SK-N-SH treated with all-trans-retinoic acid at 6 μM for 48 hours (cell line): ENCODE results near the gene NHSL2.

Experiments used
- ATAC-seq: fragments of 200-7000 bp; cut with Tn5 transposase; 3 replicates; pipeline ENCODE4 v1.9.1; 2020; ENCODE audit warnings: mild to moderate bottlenecking, moderate library complexity
- ARNTL ChIP-seq: fragments of 450-650 bp; formaldehyde crosslinking; IDR thresholded peaks from 2 replicates; pipeline ENCODE4 v1.5.0; 2020; ENCODE audit warnings: low read depth, mild to moderate bottlenecking, moderate library complexity, borderline replicate concordance
- BACH2 ChIP-seq: fragments of 250-450 bp; sonication (Bioruptor Pico); IDR thresholded peaks from 2 replicates; pipeline ENCODE4 v1.9.0; 2021; ENCODE audit warnings: mild to moderate bottlenecking, borderline replicate concordance
- CSDC2 ChIP-seq: fragments of 250-450 bp; sonication (Bioruptor Pico); IDR thresholded peaks from 2 replicates; pipeline ENCODE4 v1.5.0; 2020; ENCODE audit warnings: mild to moderate bottlenecking, moderate library complexity
- CSRNP3 ChIP-seq: fragments of 250-450 bp; sonication (Bioruptor Pico); IDR thresholded peaks from 2 replicates; pipeline ENCODE4 v1.5.1; 2021; ENCODE audit warnings: mild to moderate bottlenecking, moderate library complexity
- GLIS3 ChIP-seq: fragments of 250-450 bp; sonication (Bioruptor Pico); IDR thresholded peaks from 2 replicates; pipeline ENCODE4 v1.5.0; 2020; ENCODE audit warnings: mild to moderate bottlenecking, moderate library complexity
- ISL1 ChIP-seq: fragments of 250-450 bp; sonication (Bioruptor Pico); IDR thresholded peaks from 2 replicates; pipeline ENCODE4 v2.1.2; 2022; ENCODE audit warnings: mild to moderate bottlenecking, moderate library complexity
- OSR1 ChIP-seq: fragments of 250-450 bp; sonication (Bioruptor Pico); IDR thresholded peaks from 2 replicates; pipeline ENCODE4 v1.8.0; 2022; ENCODE audit warnings: moderate library complexity, mild to moderate bottlenecking, inconsistent platforms
- PATZ1 ChIP-seq: fragments of 250-450 bp; sonication (Bioruptor Pico); IDR thresholded peaks from 2 replicates; pipeline ENCODE4 v1.8.0; 2020; ENCODE audit warnings: mild to moderate bottlenecking, moderate library complexity, borderline replicate concordance
- PPARA ChIP-seq: fragments of 250-450 bp; sonication (Bioruptor Pico); IDR thresholded peaks from 2 replicates; pipeline ENCODE4 v1.5.0; 2020; ENCODE audit warnings: mild to moderate bottlenecking, borderline replicate concordance
- RARB ChIP-seq: fragments of 250-450 bp; sonication (Bioruptor Pico); IDR thresholded peaks from 2 replicates; pipeline ENCODE4 v1.8.0; 2021; ENCODE audit warnings: mild to moderate bottlenecking, moderate library complexity
- SNAI2 ChIP-seq: fragments of 250-450 bp; sonication (Bioruptor Pico); IDR thresholded peaks from 2 replicates; pipeline ENCODE4 v1.5.0; 2020; ENCODE audit warnings: mild to moderate bottlenecking, moderate library complexity
- TCF4 ChIP-seq: fragments of 250-450 bp; sonication (Bioruptor Pico); IDR thresholded peaks from 2 replicates; pipeline ENCODE4 v1.8.0; 2021; ENCODE audit warnings: mild to moderate bottlenecking, moderate library complexity, borderline replicate concordance
- TOX ChIP-seq: fragments of 250-450 bp; sonication (Bioruptor Pico); IDR thresholded peaks from 2 replicates; pipeline ENCODE4 v1.8.0; 2021; ENCODE audit warnings: mild to moderate bottlenecking, moderate library complexity, borderline replicate concordance
- ZC3H10 ChIP-seq: fragments of 250-450 bp; sonication (Bioruptor Pico); IDR thresholded peaks from 2 replicates; pipeline ENCODE4 v1.5.1; 2021; ENCODE audit warnings: mild to moderate bottlenecking, moderate library complexity
- ZFP3 ChIP-seq: fragments of 250-450 bp; sonication (Bioruptor Pico); IDR thresholded peaks from 2 replicates; pipeline ENCODE4 v1.5.0; 2020; ENCODE audit warnings: mild to moderate bottlenecking, moderate library complexity
- ZFP30 ChIP-seq: fragments of 450-650 bp; formaldehyde crosslinking; IDR thresholded peaks from 2 replicates; pipeline ENCODE4 v1.5.0; 2022; ENCODE audit warnings: mild to moderate bottlenecking, moderate library complexity
- ZNF565 ChIP-seq: fragments of 450-650 bp; formaldehyde crosslinking; conservative IDR thresholded peaks from 2 replicates; pipeline ENCODE4 v1.5.0; 2020; ENCODE audit warnings: low read depth, mild to moderate bottlenecking, moderate library complexity
- ZNF70 ChIP-seq: fragments of 450-650 bp; formaldehyde crosslinking; IDR thresholded peaks from 2 replicates; pipeline ENCODE4 v1.5.0; 2020; ENCODE audit warnings: mild to moderate bottlenecking, moderate library complexity
- TF ChIP-seq, protein P1 (sequence below): fragments of 250-450 bp; sonication (Bioruptor Pico); IDR thresholded peaks from 2 replicates; pipeline ENCODE4 v1.5.1; 2020; ENCODE audit warnings: low read depth, mild to moderate bottlenecking, moderate library complexity
- TF ChIP-seq, protein P2 (sequence below): fragments of 250-450 bp; sonication (Bioruptor Pico); IDR thresholded peaks from 2 replicates; pipeline ENCODE4 v1.5.0; 2020; ENCODE audit warnings: mild to moderate bottlenecking, moderate library complexity

NHSL2 gene

GRCh38 chrX:71936632-71937031, 26.0 kb downstream of the NHSL2 start (continued):
- no peak for TF ChIP-seq PATZ1 (CRISPR knock-in tag)
- no peak for TF ChIP-seq ZFP3 (CRISPR knock-in tag)
- no peak for TF ChIP-seq TCF4 (CRISPR knock-in tag)
- no peak for TF ChIP-seq TOX (CRISPR knock-in tag)
- no peak for TF ChIP-seq BACH2 (CRISPR knock-in tag)
- TF ChIP-seq, protein P1, sequence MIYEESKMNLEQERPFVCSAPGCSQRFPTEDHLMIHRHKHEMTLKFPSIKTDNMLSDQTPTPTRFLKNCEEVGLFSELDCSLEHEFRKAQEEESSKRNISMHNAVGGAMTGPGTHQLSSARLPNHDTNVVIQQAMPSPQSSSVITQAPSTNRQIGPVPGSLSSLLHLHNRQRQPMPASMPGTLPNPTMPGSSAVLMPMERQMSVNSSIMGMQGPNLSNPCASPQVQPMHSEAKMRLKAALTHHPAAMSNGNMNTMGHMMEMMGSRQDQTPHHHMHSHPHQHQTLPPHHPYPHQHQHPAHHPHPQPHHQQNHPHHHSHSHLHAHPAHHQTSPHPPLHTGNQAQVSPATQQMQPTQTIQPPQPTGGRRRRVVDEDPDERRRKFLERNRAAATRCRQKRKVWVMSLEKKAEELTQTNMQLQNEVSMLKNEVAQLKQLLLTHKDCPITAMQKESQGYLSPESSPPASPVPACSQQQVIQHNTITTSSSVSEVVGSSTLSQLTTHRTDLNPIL (CRISPR knock-in tag): no peak
- TF ChIP-seq ARNTL: no peak
- TF ChIP-seq RARB (CRISPR knock-in tag): no peak
- TF ChIP-seq ZFP30 (CRISPR knock-in tag): no peak
- no peak for TF ChIP-seq SNAI2
- no peak for TF ChIP-seq ISL1
- TF ChIP-seq ZNF565 (CRISPR knock-in tag): no peak
- TF ChIP-seq PPARA: no peak
- no peak for TF ChIP-seq CSDC2

GRCh38 chrX:71938371-71938770, 27.7 kb downstream of the NHSL2 start:
- TF ChIP-seq TOX (CRISPR knock-in tag) (no peak), ARNTL (no peak), TCF4 (CRISPR knock-in tag) (no peak), ZFP3 (CRISPR knock-in tag) (no peak), ISL1 (no peak), OSR1 (no peak), PPARA (no peak)
- ATAC-seq: no peak

GRCh38 chrX:71941145-71941544, 30.5 kb downstream of the NHSL2 start:
- TF ChIP-seq BACH2 (CRISPR knock-in tag) (no peak), ZFP30 (CRISPR knock-in tag) (no peak), CSDC2 (no peak), ZNF565 (CRISPR knock-in tag) (no peak), ZC3H10 (CRISPR knock-in tag) (no peak), TOX (CRISPR knock-in tag) (no peak), PATZ1 (CRISPR knock-in tag) (no peak), CSRNP3 (CRISPR knock-in tag) (no peak), ZNF70 (CRISPR knock-in tag) (no peak), GLIS3 (CRISPR knock-in tag) (no peak), TCF4 (CRISPR knock-in tag) (no peak), ZFP3 (CRISPR knock-in tag) (no peak)
- TF ChIP-seq, protein P1 (CRISPR knock-in tag): no peak
- TF ChIP-seq, protein P2, sequence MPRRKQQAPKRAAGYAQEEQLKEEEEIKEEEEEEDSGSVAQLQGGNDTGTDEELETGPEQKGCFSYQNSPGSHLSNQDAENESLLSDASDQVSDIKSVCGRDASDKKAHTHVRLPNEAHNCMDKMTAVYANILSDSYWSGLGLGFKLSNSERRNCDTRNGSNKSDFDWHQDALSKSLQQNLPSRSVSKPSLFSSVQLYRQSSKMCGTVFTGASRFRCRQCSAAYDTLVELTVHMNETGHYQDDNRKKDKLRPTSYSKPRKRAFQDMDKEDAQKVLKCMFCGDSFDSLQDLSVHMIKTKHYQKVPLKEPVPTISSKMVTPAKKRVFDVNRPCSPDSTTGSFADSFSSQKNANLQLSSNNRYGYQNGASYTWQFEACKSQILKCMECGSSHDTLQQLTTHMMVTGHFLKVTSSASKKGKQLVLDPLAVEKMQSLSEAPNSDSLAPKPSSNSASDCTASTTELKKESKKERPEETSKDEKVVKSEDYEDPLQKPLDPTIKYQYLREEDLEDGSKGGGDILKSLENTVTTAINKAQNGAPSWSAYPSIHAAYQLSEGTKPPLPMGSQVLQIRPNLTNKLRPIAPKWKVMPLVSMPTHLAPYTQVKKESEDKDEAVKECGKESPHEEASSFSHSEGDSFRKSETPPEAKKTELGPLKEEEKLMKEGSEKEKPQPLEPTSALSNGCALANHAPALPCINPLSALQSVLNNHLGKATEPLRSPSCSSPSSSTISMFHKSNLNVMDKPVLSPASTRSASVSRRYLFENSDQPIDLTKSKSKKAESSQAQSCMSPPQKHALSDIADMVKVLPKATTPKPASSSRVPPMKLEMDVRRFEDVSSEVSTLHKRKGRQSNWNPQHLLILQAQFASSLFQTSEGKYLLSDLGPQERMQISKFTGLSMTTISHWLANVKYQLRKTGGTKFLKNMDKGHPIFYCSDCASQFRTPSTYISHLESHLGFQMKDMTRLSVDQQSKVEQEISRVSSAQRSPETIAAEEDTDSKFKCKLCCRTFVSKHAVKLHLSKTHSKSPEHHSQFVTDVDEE (CRISPR knock-in tag): no peak
- no peak for ATAC-seq
